Measurements from ENCODE around the gene GRAPL. TPM values are rescaled to one million over a fixed set of nuclear protein-coding genes. Genes with fewer than 3 reads are reported as not detected.
"Not testable (repeated sequence)": the region's sequence is repeated elsewhere in the genome, so short reads cannot be mapped to it uniquely, and the experiment has no call there.

Gene GRAPL
- total and polyA plus RNA-seq, 4 donors = 0.26 to 4.5 (median 1.2) TPM

- DNase-seq (ENCODE audit: low spot score); H3K4me1 ChIP-seq (ENCODE audit: control insufficient read depth in 4 of 4, insufficient read depth in 4 of 4, low read length in 3 of 4); H3K36me3 ChIP-seq (ENCODE audit: control insufficient read depth in 4 of 4, insufficient read depth in 3 of 4, low read depth in 1 of 4, low read length in 3 of 4); H3K27me3 ChIP-seq (ENCODE audit: control insufficient read depth in 4 of 4, insufficient read depth in 4 of 4, low read length in 3 of 4); H3K9me3 ChIP-seq (ENCODE audit: control insufficient read depth in 4 of 4, low read length in 3 of 4); H3K4me3 ChIP-seq (ENCODE audit: low read depth in 1 of 3, low read length in 3 of 3); H3K27ac ChIP-seq (ENCODE audit: low read depth in 1 of 2, low read length in 2 of 2); H3K9ac ChIP-seq (ENCODE audit: low read depth in 1 of 2, low read length in 2 of 2): not testable (repeated sequence)
- WGBS = no CpG with 5 or more reads among the region's 5 CpGs
Measured at GRCh38 chr17:19143097-19143777, 15.8 kb downstream of the GRAPL start.

GRCh38 chr17:19144373-19144772 lies 17.0 kb downstream of the GRAPL start:
- 78% methylated on average over 2 of the region's 5 CpGs for WGBS
- not testable (repeated sequence) for H3K27ac ChIP-seq (ENCODE audit: low read depth in 1 of 2, low read length in 2 of 2); H3K9me3 ChIP-seq (ENCODE audit: control insufficient read depth in 4 of 4, low read length in 3 of 4); H3K4me3 ChIP-seq (ENCODE audit: low read depth in 1 of 3, low read length in 3 of 3); H3K9ac ChIP-seq (ENCODE audit: low read depth in 1 of 2, low read length in 2 of 2); H3K27me3 ChIP-seq (ENCODE audit: control insufficient read depth in 4 of 4, insufficient read depth in 4 of 4, low read length in 3 of 4); H3K36me3 ChIP-seq (ENCODE audit: control insufficient read depth in 4 of 4, insufficient read depth in 3 of 4, low read depth in 1 of 4, low read length in 3 of 4); H3K4me1 ChIP-seq (ENCODE audit: control insufficient read depth in 4 of 4, insufficient read depth in 4 of 4, low read length in 3 of 4); DNase-seq (ENCODE audit: low spot score)

- H3K4me3 ChIP-seq (ENCODE audit: low read depth in 1 of 3, low read length in 3 of 3); H3K36me3 ChIP-seq (ENCODE audit: control insufficient read depth in 4 of 4, insufficient read depth in 3 of 4, low read depth in 1 of 4, low read length in 3 of 4); H3K9ac ChIP-seq (ENCODE audit: low read depth in 1 of 2, low read length in 2 of 2); H3K9me3 ChIP-seq (ENCODE audit: control insufficient read depth in 4 of 4, low read length in 3 of 4); H3K4me1 ChIP-seq (ENCODE audit: control insufficient read depth in 4 of 4, insufficient read depth in 4 of 4, low read length in 3 of 4); DNase-seq (ENCODE audit: low spot score); H3K27ac ChIP-seq (ENCODE audit: low read depth in 1 of 2, low read length in 2 of 2); H3K27me3 ChIP-seq (ENCODE audit: control insufficient read depth in 4 of 4, insufficient read depth in 4 of 4, low read length in 3 of 4): not testable (repeated sequence)
- no CpG with 5 or more reads among the region's 11 CpGs for WGBS
Measured at GRCh38 chr17:19145471-19145870, 18.1 kb downstream of the GRAPL start.

- not testable (repeated sequence) for H3K27ac ChIP-seq (ENCODE audit: low read depth in 1 of 2, low read length in 2 of 2); H3K9ac ChIP-seq (ENCODE audit: low read depth in 1 of 2, low read length in 2 of 2)
- no CpG with 5 or more reads among the region's 9 CpGs for WGBS
Measured at GRCh38 chr17:19150678-19151615, 23.6 kb downstream of the GRAPL start.

GRCh38 chr17:19157628-19158027 lies 30.2 kb downstream of the GRAPL start:
- H3K27ac ChIP-seq (ENCODE audit: low read depth in 1 of 2, low read length in 2 of 2); H3K4me1 ChIP-seq (ENCODE audit: control insufficient read depth in 4 of 4, insufficient read depth in 4 of 4, low read length in 3 of 4); H3K27me3 ChIP-seq (ENCODE audit: control insufficient read depth in 4 of 4, insufficient read depth in 4 of 4, low read length in 3 of 4); H3K9ac ChIP-seq (ENCODE audit: low read depth in 1 of 2, low read length in 2 of 2); H3K36me3 ChIP-seq (ENCODE audit: control insufficient read depth in 4 of 4, insufficient read depth in 3 of 4, low read depth in 1 of 4, low read length in 3 of 4); DNase-seq (ENCODE audit: low spot score); H3K4me3 ChIP-seq (ENCODE audit: low read depth in 1 of 3, low read length in 3 of 3); H3K9me3 ChIP-seq (ENCODE audit: control insufficient read depth in 4 of 4, low read length in 3 of 4): not testable (repeated sequence)
- WGBS = no CpG with 5 or more reads among the region's 8 CpGs

More at GRCh38 chr17:19150678-19151615, 23.6 kb downstream of the GRAPL start:
- not testable (repeated sequence) for DNase-seq (ENCODE audit: low spot score); H3K27me3 ChIP-seq (ENCODE audit: control insufficient read depth in 4 of 4, insufficient read depth in 4 of 4, low read length in 3 of 4); H3K36me3 ChIP-seq (ENCODE audit: control insufficient read depth in 4 of 4, insufficient read depth in 3 of 4, low read depth in 1 of 4, low read length in 3 of 4); H3K4me3 ChIP-seq (ENCODE audit: low read depth in 1 of 3, low read length in 3 of 3); H3K9me3 ChIP-seq (ENCODE audit: control insufficient read depth in 4 of 4, low read length in 3 of 4); H3K4me1 ChIP-seq (ENCODE audit: control insufficient read depth in 4 of 4, insufficient read depth in 4 of 4, low read length in 3 of 4)

GRCh38 chr17:19158478-19158877 lies 31.1 kb downstream of the GRAPL start:
- H3K9me3 ChIP-seq (ENCODE audit: control insufficient read depth in 4 of 4, low read length in 3 of 4); H3K36me3 ChIP-seq (ENCODE audit: control insufficient read depth in 4 of 4, insufficient read depth in 3 of 4, low read depth in 1 of 4, low read length in 3 of 4); H3K27ac ChIP-seq (ENCODE audit: low read depth in 1 of 2, low read length in 2 of 2); H3K4me3 ChIP-seq (ENCODE audit: low read depth in 1 of 3, low read length in 3 of 3); H3K9ac ChIP-seq (ENCODE audit: low read depth in 1 of 2, low read length in 2 of 2); H3K4me1 ChIP-seq (ENCODE audit: control insufficient read depth in 4 of 4, insufficient read depth in 4 of 4, low read length in 3 of 4); DNase-seq (ENCODE audit: low spot score); H3K27me3 ChIP-seq (ENCODE audit: control insufficient read depth in 4 of 4, insufficient read depth in 4 of 4, low read length in 3 of 4): not testable (repeated sequence)
- WGBS = no CpG with 5 or more reads among the region's 10 CpGs

GRCh38 chr17:19158938-19159337 lies 31.5 kb downstream of the GRAPL start:
- H3K27ac ChIP-seq (ENCODE audit: low read depth in 1 of 2, low read length in 2 of 2); H3K27me3 ChIP-seq (ENCODE audit: control insufficient read depth in 4 of 4, insufficient read depth in 4 of 4, low read length in 3 of 4); H3K9me3 ChIP-seq (ENCODE audit: control insufficient read depth in 4 of 4, low read length in 3 of 4); DNase-seq (ENCODE audit: low spot score); H3K9ac ChIP-seq (ENCODE audit: low read depth in 1 of 2, low read length in 2 of 2); H3K4me1 ChIP-seq (ENCODE audit: control insufficient read depth in 4 of 4, insufficient read depth in 4 of 4, low read length in 3 of 4); H3K4me3 ChIP-seq (ENCODE audit: low read depth in 1 of 3, low read length in 3 of 3); H3K36me3 ChIP-seq (ENCODE audit: control insufficient read depth in 4 of 4, insufficient read depth in 3 of 4, low read depth in 1 of 4, low read length in 3 of 4): not testable (repeated sequence)
- no CpG with 5 or more reads among the region's 2 CpGs for WGBS

- not testable (repeated sequence) for H3K4me1 ChIP-seq (ENCODE audit: control insufficient read depth in 4 of 4, insufficient read depth in 4 of 4, low read length in 3 of 4); H3K4me3 ChIP-seq (ENCODE audit: low read depth in 1 of 3, low read length in 3 of 3); H3K9me3 ChIP-seq (ENCODE audit: control insufficient read depth in 4 of 4, low read length in 3 of 4); H3K27me3 ChIP-seq (ENCODE audit: control insufficient read depth in 4 of 4, insufficient read depth in 4 of 4, low read length in 3 of 4); DNase-seq (ENCODE audit: low spot score); H3K36me3 ChIP-seq (ENCODE audit: control insufficient read depth in 4 of 4, insufficient read depth in 3 of 4, low read depth in 1 of 4, low read length in 3 of 4); H3K9ac ChIP-seq (ENCODE audit: low read depth in 1 of 2, low read length in 2 of 2); H3K27ac ChIP-seq (ENCODE audit: low read depth in 1 of 2, low read length in 2 of 2)
- WGBS = no CpG with 5 or more reads among the region's 13 CpGs
Measured at GRCh38 chr17:19161308-19162107, 34.1 kb downstream of the GRAPL start.
